Measurements from ENCODE around the gene SH2D7.

The SH2D7 gene

GRCh38 chr15:78060232-78060631 lies 32.1 kb upstream of the SH2D7 start:
- peak in 1 of 2 donors; percentile 32 for DNase-seq (ENCODE audit: low read depth in 2 of 2)

DNA sequence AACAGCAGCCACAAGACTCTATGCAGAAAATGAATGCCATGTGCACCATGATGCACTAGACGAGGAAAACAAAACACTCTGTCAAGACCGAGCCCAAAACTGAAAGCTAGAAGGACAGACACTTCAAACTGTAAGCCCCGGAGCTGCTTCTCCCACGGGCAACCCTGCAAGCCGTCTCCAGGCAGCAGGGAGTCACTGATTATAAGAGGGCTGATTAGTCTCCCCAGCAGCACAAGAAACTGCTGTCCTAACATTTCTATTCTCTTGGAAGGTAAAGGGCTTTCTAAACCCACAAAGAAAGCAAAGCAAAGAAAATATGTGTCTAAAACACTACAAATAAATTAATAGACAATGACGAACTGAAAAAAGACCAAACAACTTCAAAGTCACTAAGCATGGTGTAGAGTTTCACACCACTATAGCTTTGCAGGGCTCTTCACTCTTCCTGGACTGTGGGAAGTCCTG lies 30.4 kb upstream of the SH2D7 start:
- no peak for DNase-seq (ENCODE audit: low read depth in 2 of 2)

DNA sequence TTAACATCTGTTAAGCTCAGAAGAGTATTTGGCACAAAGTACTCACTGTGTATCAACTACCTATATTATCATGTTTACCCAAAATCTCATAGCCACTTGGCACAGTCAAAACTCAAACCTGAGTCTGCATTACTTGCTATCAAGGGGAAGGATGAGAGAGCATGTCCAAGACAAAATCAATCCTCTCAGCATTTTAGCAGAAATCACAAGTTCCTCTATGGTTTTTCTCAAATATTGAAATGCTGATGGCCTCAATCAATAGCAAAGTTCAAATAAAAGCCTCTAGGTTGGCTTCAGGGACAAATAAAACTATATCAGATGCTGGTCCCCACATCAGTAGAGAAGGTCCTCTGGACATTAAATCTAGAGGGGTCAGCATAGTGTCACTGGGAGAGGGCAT lies 29.1 kb upstream of the SH2D7 start:
- DNase-seq (ENCODE audit: low read depth in 2 of 2), result no peak

DNA sequence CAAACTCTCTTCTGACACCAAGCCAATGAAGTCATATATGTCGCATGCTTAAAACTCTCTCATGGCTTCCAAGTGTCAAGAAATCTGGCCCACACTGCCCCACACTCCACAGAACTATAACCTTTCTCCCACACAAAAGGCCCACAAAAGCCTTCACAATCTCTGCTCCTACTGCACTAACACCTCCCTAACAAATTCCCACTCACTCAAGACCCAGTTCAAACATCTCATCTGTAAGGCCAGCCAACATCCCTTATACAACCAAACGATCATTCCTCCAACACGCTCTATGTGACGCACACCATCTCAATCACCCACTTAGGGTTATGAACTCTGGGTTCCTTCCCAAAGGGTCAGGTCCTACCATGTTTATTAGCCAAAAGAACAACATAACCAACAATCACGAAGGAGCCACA lies 28.4 kb upstream of the SH2D7 start:
- DNase-seq (ENCODE audit: low read depth in 2 of 2), result no peak

DNA sequence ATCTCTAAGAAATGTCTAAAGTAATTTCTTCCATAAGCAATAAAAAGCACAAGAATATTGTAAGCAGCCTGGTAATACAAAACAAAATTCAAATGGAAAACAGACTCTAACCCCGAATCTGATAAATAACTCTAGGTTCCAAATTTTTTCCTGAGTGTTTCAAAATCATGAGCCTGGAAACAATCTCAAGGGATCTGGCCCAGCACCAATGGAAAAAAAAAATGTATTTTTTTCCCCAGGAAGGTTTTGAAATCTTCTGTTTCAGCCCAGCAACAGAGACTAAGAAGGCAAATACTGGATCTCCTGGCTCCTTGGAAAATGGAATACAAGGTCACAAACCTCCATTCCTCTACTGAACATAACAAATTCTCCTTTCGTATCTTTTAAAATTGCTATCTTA lies 27.8 kb upstream of the SH2D7 start:
- DNase-seq (ENCODE audit: low read depth in 2 of 2), result no peak

DNA sequence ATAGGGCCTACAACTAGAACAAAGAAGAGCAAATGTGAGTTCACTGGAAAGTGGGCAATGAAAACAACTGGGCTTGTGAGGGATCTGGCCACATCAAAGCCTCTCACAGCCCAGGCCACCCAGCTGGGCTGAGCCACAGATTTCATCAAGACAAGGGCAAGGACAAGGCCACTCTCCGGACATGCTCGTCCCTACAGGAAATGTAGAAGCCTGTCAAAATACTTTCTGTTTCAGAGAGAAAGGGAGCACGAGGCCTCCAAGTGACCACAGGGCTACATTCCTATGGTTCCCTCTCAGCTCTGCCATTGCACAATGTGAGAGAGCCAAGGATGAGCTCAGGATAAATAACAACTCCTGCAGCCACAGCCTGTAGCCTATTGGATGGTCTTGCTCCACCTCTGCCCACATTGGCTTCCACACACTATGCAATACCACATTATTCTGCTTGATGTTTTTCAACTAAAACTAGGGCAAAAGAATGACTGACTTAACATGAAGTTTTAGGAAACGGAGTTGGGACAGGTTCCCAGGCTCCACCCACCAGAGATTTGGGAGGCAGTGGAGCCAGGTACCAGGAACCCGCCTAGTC lies 27.0 kb upstream of the SH2D7 start:
- DNase-seq (ENCODE audit: low read depth in 2 of 2), result no peak

GRCh38 chr15:78065973-78066946 lies 26.1 kb upstream of the SH2D7 start:
- no peak for DNase-seq (ENCODE audit: low read depth in 2 of 2)

DNA sequence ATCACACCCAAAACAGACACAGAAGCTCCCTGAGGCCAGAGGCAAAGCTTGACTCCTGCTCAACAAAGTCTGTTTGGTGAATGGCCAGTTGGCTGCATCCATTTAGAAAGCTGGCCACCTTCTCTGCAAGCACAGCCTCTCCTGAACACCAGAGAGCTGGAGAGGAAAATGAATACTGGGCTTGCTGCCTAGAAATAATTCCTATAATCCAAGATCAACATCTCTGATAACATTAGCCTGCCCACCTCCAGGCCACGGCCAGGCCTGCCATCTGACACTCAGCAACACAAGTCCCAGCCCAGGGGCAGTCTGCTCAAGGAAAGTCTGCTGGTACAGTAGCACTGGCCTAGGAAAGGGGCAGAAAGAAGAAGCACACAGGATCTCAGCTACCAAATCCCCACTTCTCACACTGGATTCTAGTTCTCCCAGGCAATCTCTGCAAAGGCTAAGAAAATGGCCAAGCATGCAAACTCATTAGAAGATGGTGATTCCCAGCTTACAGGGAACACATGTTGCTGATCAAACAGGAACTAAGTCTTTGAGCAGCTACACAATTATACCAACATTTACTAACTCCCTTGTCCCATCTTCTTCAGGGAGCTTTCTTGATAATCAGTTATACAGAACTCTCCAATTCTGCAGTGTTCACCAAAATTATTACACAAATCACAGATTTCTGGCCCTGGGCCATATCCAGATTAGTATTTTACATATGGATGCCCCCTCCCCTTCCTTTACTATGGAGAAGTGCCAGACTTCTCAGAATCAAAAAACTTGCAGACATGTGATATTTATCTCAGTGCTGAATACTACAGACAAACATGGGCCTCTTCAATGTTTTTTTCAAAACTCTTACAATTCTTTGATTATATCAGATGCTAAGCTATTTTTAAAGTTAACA lies 24.8 kb upstream of the SH2D7 start:
- no peak for DNase-seq (ENCODE audit: low read depth in 2 of 2)

- DNase-seq (ENCODE audit: low read depth in 2 of 2), result no peak
These were observed 23.3 kb upstream of the SH2D7 start for GRCh38 chr15:78069052-78069414.

GRCh38 chr15:78069462-78070029 lies 22.8 kb upstream of the SH2D7 start:
- DNase-seq (ENCODE audit: low read depth in 2 of 2), result no peak

DNA sequence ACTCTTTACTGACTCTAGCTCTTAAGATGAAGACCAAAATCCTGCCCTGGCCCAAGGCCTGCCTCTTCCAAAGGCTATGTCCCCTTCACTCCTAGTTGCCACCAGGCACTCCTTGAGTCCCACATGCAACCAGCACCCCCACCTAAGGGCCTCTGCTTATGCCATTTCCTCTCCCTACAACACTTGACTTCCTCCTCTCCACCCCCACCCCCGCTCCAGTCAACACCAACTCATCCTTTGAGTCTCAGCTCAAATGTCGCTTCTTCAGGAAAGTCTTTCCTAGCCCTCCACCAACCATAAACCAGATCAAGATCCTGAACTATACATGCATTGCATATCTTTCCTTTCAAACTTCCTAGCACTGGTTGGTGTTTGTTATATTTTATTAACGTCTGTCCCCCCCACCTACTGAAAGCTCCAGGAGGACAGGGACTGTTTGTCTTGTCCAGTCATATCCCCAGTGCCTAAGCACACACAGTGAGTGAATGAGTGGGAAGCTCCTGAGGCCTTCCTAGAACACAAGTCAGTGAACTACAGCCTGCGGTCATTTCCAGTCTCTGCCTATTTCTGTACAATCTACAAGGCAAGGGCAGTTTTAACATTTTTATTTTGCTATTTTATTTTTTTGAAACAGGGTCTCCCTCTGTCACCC lies 22.2 kb upstream of the SH2D7 start:
- peak in 1 of 2 donors; percentile 33 for DNase-seq (ENCODE audit: low read depth in 2 of 2)

- no peak for DNase-seq (ENCODE audit: low read depth in 2 of 2)
These were observed 21.0 kb upstream of the SH2D7 start for GRCh38 chr15:78071383-78071782.

DNA sequence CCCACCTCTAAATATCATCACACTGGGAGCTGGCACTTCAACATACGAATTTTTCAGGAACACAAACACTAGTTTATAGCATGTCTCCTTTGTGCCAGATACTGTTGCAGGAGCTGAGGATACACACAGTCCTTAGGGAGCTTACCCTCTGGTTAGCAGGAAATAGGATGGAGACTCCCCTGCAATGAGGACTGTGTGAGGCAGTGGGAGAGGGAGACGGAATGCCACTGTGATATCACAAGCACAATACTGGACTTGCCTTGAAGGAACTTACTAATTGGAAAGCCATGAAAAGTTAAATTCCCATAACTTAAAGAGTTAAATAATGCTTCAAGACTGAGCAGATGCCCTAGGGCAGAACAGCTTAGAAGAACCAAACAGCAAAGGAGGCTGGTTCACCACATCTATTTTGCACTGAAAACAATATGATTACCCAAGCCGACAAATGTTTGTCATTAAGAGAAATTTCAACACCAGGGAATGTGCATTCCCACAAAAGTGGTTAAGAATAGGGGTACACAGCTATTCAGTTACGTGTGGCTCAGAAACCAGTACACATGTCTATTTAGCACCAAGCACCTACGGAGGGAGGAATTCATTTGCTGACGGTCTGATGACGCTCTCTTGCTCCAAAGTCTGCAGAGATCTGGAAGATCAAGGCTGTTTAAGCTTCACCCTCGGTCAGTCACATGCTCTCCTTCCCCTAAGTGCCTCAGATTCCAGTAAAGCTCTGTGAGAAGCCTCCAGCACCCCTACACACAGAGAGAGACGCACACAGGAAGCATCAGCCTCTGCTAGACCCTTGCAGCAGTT lies 20.1 kb upstream of the SH2D7 start:
- DNase-seq (ENCODE audit: low read depth in 2 of 2), result no peak

GRCh38 chr15:78073046-78073787 lies 19.1 kb upstream of the SH2D7 start:
- DNase-seq (ENCODE audit: low read depth in 2 of 2), result no peak

DNA sequence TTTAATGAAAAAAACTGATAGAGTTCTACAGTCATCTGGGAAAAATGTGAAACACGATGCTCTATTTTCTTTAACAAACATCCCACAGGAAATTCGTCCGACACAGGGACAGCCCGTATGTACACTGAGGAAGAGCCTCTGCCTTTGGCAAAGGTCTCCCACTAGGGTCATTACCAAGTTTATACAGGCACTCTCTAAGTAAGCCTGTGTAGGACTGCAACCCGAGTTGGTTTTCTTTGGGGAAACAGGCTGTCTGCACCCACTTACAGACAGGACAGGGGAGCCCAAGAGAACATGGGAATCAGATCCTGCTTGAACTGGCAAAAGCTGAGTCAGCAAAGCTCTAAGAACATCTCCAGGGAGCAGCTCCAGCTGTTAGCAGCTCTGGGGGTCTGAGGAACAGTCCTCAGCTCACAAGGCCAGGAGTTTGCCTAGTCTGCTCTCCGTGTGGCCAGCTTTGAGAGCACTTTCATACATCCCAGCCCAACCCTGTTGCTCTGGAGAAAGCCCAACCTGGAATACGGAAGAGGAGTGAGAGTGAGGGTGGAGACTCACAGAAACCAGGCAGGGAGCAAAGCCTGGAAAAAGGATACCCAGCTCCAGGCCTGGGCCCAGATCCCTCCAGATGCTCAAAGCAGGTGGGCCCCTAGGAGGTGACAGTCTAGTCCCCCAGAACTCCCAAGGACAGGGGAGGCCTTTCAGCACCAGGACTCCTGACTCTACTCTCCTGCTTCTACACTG lies 16.7 kb upstream of the SH2D7 start:
- DNase-seq (ENCODE audit: low read depth in 2 of 2), result no peak

- no peak for DNase-seq (ENCODE audit: low read depth in 2 of 2)
These were observed 15.9 kb upstream of the SH2D7 start for GRCh38 chr15:78076231-78077052.

- DNase-seq (ENCODE audit: low read depth in 2 of 2), result peak; percentile 58 to 61
These were observed 15.1 kb upstream of the SH2D7 start, which contains the start of gene TBC1D2B for GRCh38 chr15:78077053-78077870. Gene TBC1D2B (minus strand): TSS chr15:78077711. CDS start chr15:78077652, 59 bp downstream.
